SK-N-MC (cell line): ENCODE results near the gene PRPF6.

Source experiments
- EZH2 ChIP-seq: fragments of 200-600 bp; sonication (generic); IDR thresholded peaks from one replicate; pipeline ENCODE4 v1.6.1; 2017; ENCODE audit warnings: antibody characterized with exemption
- FOXP2 ChIP-seq: optimal IDR thresholded peaks from 2 replicates; pipeline ENCODE3; 2011; ENCODE audit warnings: mild to moderate bottlenecking, moderate library complexity; ENCODE audit not compliant: insufficient read depth; ENCODE audit errors: extremely low read length, control extremely low read depth
- POLR2AphosphoS5 ChIP-seq: IDR thresholded peaks from 2 replicates; pipeline ENCODE4 v1.6.1; 2012; ENCODE audit warnings: mild to moderate bottlenecking, low read depth, low read length, borderline replicate concordance

GRCh38 chr20:64077094-64077493 lies 96.2 kb downstream of the PRPF6 start:
- TF ChIP-seq POLR2AphosphoS5 (no peak), EZH2 (no peak), FOXP2 (no peak)
